CD4-positive, alpha-beta T cell (primary cell): ENCODE data around the gene ZGPAT. TPM values are rescaled to one million over a fixed set of nuclear protein-coding genes. Genes with fewer than 3 reads are reported as not detected.

Experiments used
- ATAC-seq: fragments of 200-7000 bp; cut with Tn5 transposase; one replicate; pipeline ENCODE4 v1.10.0; 2022; ENCODE audit warnings: mild to moderate bottlenecking; ENCODE audit not compliant: poor library complexity
- CTCF ChIA-PET: fragments of 350-600 bp; sonication (Branson Sonifier 250); formaldehyde crosslinking; loops from one replicate; lab custom pipeline; 2021; ENCODE audit warnings: antibody characterized with exemption, inconsistent platforms; lab: Charles Lee
- POLR2A ChIA-PET: fragments of 350-600 bp; sonication (Branson Sonifier 250); formaldehyde crosslinking; loops from one replicate; lab custom pipeline; 2021; ENCODE audit warnings: antibody characterized with exemption, inconsistent platforms; lab: Charles Lee
- DNase-seq, 14 experiments: peaks; one replicate each; pipeline ENCODE4 v3.0.0-alpha.2; 2013 to 2020; ENCODE audit warnings: mixed read lengths in 2 of 14
- H3K27ac ChIP-seq, 2 donors: one replicate each; pipeline versions ENCODE4 v1.5.1 to v1.7.0; 2013; ENCODE audit warnings: low read length in 2 of 2, low read depth in 1 of 2, mild to moderate bottlenecking in 1 of 2
- H3K27me3 ChIP-seq, 2 experiments: 1 replicate in 1 of 2; 2 replicates in 1 of 2; pipeline versions ENCODE4 v1.6.1 to v1.7.0; 2013; ENCODE audit warnings: low read length in 2 of 2, control low read depth in 1 of 2, mild to moderate bottlenecking in 1 of 2, moderate library complexity in 1 of 2; ENCODE audit not compliant: insufficient read depth in 2 of 2, control insufficient read depth in 1 of 2
- H3K36me3 ChIP-seq: one replicate; pipeline ENCODE4 v1.6.1; 2013; ENCODE audit warnings: low read length, control low read depth; ENCODE audit not compliant: insufficient read depth
- H3K4me1 ChIP-seq: one replicate; pipeline ENCODE4 v1.6.1; 2013; ENCODE audit warnings: low read length, control low read depth; ENCODE audit not compliant: insufficient read depth
- H3K4me3 ChIP-seq: one replicate; pipeline ENCODE4 v1.5.1; 2013; ENCODE audit warnings: mild to moderate bottlenecking, low read length, moderate library complexity
- H3K9me3 ChIP-seq, 2 experiments: 1 replicate in 1 of 2; 2 replicates in 1 of 2; pipeline versions ENCODE4 v1.6.1 to v1.7.0; 2013; ENCODE audit warnings: low read length in 2 of 2, mild to moderate bottlenecking in 2 of 2, control low read depth in 1 of 2, moderate library complexity in 1 of 2; ENCODE audit not compliant: control insufficient read depth in 1 of 2, insufficient read depth in 1 of 2
- H3K27ac Mint-ChIP-seq: one replicate; pipeline ENCODE4 v1.8.0; 2020; ENCODE audit warnings: mixed read lengths
- H3K27me3 Mint-ChIP-seq: one replicate; pipeline ENCODE4 v1.8.0; 2021; ENCODE audit warnings: mixed read lengths
- H3K36me3 Mint-ChIP-seq: one replicate; pipeline ENCODE4 v1.8.0; 2021; ENCODE audit warnings: low read depth, mixed read lengths
- H3K4me1 Mint-ChIP-seq: one replicate; pipeline ENCODE4 v1.8.0; 2021; ENCODE audit warnings: low read depth, mixed read lengths
- H3K4me3 Mint-ChIP-seq: one replicate; pipeline ENCODE4 v1.8.0; 2020; ENCODE audit warnings: mild to moderate bottlenecking, mixed read lengths
- H3K9me3 Mint-ChIP-seq: one replicate; pipeline ENCODE4 v1.8.0; 2020; ENCODE audit warnings: mixed read lengths
- intact Hi-C, 2 experiments: fragments of 100-400 bp; cut with DNase I in 1 of 2; cut with micrococcal nuclease in 1 of 2; formaldehyde crosslinking; loops; one replicate each; pipeline versions ENCODE4 v1.15.1 to v1.9.0; 2023 to 2025; cut with DNase I, micrococcal nuclease
- total RNA-seq, 174 experiments: library from RNA in 2 of 174; stranded (reverse) in 2 of 174; gene quantifications; one replicate each; pipeline ENCODE4 v1.2.3 and lab custom pipeline; 2021 to 2026
- TF ChIP-seq, protein P1 (sequence below): fragments of 200-600 bp; IDR thresholded peaks from one replicate; pipeline ENCODE4 v1.8.0; 2022; ENCODE audit warnings: antibody characterized with exemption, mild to moderate bottlenecking

ZGPAT gene
- total RNA-seq, 2 experiments from 2014 or later = 28.2 to 33.4 TPM

DNA sequence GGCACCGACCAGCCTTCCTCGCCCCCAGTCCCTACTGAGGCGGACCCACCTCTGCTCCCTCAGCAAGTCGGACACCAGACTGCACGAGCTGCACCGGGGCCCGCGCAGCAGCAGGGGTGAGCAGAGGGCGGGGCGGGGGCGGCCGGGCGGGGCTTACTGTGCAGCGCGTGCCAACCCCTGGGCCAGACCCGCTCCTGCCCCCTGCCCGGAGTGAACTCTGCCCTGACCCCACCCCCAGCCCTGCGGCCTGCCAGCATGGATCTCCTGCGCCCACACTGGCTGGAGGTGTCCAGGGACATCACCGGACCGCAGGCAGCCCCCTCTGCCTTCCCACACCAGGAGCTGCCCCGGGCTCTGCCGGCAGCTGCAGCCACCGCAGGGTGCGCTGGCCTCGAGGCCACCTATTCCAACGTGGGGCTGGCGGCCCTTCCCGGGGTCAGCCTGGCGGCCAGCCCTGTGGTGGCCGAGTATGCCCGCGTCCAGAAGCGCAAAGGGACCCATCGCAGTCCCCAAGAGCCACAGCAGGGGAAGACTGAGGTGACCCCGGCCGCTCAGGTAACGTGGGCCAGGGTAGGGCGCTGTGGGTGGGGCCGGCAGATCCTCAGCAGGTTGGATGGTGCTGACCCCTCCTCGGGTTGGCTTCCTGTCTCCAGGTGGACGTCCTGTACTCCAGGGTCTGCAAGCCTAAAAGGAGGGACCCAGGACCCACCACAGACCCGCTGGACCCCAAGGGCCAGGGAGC is 30.3 kb downstream of the ZGPAT start:
- peak overlapping the region; percentile 74 for H3K4me3 Mint-ChIP-seq
- peaks cover 25% of the 10 kb centered on the region for H3K4me1 Mint-ChIP-seq
- POLR2A ChIA-PET = interaction anchor here (0.6 to 9.9 kb wide), 12 partner anchors 10 to 242 kb away, joined by 4 to 168 read pairs (median 7); partner anchors contain the start of genes ARFRP1, PTK6, TPD52L2 and ZGPAT
- no peaks in the 10 kb centered on the region for H3K9me3 Mint-ChIP-seq
- TF ChIP-seq, protein P1, sequence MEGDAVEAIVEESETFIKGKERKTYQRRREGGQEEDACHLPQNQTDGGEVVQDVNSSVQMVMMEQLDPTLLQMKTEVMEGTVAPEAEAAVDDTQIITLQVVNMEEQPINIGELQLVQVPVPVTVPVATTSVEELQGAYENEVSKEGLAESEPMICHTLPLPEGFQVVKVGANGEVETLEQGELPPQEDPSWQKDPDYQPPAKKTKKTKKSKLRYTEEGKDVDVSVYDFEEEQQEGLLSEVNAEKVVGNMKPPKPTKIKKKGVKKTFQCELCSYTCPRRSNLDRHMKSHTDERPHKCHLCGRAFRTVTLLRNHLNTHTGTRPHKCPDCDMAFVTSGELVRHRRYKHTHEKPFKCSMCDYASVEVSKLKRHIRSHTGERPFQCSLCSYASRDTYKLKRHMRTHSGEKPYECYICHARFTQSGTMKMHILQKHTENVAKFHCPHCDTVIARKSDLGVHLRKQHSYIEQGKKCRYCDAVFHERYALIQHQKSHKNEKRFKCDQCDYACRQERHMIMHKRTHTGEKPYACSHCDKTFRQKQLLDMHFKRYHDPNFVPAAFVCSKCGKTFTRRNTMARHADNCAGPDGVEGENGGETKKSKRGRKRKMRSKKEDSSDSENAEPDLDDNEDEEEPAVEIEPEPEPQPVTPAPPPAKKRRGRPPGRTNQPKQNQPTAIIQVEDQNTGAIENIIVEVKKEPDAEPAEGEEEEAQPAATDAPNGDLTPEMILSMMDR = no peak
- H3K36me3 Mint-ChIP-seq = peaks cover 26% of the 10 kb centered on the region
- DNase-seq (peak in 7 of 14 experiments; percentile 33 to 70 (median 50)), ATAC-seq (peak; percentile 10)
- Histone ChIP-seq H3K27me3 (no peaks in the 10 kb centered on the region), H3K4me3 (peak overlapping the region; percentile 92), H3K27ac (peak overlapping the region; percentile 34 to 83), H3K9me3 (no peaks in the 10 kb centered on the region), H3K36me3 (peaks cover 63% of the 10 kb centered on the region), H3K4me1 (peaks cover 61% of the 10 kb centered on the region)
- CTCF ChIA-PET = interaction anchor here (3.2 to 6.3 kb wide), 3 partner anchors 31 to 48 kb away, joined by 15 to 44 read pairs (median 17); partner anchors contain the start of genes ARFRP1 and ZGPAT
- intact Hi-C loops = loop anchor here in 1 of 2 experiments (2.0 to 10.0 kb wide), 3 partner anchors 31 to 83 kb away; partner anchors contain the start of genes ARFRP1, RTEL1 and STMN3
- no peak overlapping the region for H3K27ac Mint-ChIP-seq
- no peaks in the 10 kb centered on the region for H3K27me3 Mint-ChIP-seq

DNA sequence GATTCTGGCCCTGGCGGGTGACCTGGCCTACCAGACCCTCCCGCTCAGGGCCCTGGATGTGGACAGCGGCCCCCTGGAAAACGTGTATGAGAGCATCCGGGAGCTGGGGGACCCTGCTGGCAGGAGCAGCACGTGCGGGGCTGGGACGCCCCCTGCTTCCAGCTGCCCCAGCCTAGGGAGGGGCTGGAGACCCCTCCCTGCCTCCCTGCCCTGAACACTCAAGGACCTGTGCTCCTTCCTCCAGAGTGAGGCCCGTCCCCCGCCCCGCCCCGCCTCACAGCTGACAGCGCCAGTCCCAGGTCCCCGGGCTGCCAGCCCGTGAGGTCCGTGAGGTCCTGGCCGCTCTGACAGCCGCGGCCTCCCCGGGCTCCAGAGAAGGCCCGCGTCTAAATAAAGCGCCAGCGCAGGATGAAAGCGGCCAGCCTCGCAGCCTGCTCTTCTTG is 30.9 kb downstream of the ZGPAT start:
- Histone ChIP-seq H3K36me3 (peaks cover 63% of the 10 kb centered on the region), H3K4me1 (peaks cover 56% of the 10 kb centered on the region), H3K27me3 (no peaks in the 10 kb centered on the region), H3K9me3 (no peaks in the 10 kb centered on the region), H3K27ac (peak overlapping the region; percentile 34 to 53), H3K4me3 (peak overlapping the region; percentile 92)
- Mint-ChIP-seq H3K9me3 (no peaks in the 10 kb centered on the region), H3K4me3 (peak overlapping the region; percentile 74), H3K27ac (no peak overlapping the region), H3K36me3 (peaks cover 28% of the 10 kb centered on the region), H3K4me1 (peaks cover 22% of the 10 kb centered on the region), H3K27me3 (no peaks in the 10 kb centered on the region)
- peak in 9 of 14 experiments; percentile 21 to 70 (median 42) for DNase-seq
- ATAC-seq = no peak
- intact Hi-C loops = loop anchor here in 1 of 2 experiments (5.0 to 10.0 kb wide), 2 partner anchors 44 to 84 kb away; partner anchors contain the start of genes RTEL1 and STMN3
- ChIA-PET CTCF (interaction anchor here (0.9 to 6.3 kb wide), 4 partner anchors 31 to 126 kb away, joined by 3 to 44 read pairs (median 16); partner anchors contain the start of genes ARFRP1 and ZGPAT), POLR2A (interaction anchor here (1.0 to 9.9 kb wide), 13 partner anchors 11 to 242 kb away, joined by 3 to 168 read pairs (median 6); partner anchors contain the start of genes ARFRP1, PTK6 and ZGPAT)
- TF ChIP-seq, protein P1 = no peak
